Mucosa of descending colon (tissue), 3 donors: ENCODE measurements around the gene NOTCH4. TPM values are rescaled to one million over a fixed set of nuclear protein-coding genes. Genes with fewer than 3 reads are reported as not detected.

Source experiments
- ATAC-seq: fragments of 200-7000 bp; cut with Tn5 transposase; one replicate; pipeline ENCODE4 v1.9.1; 2020; ENCODE audit warnings: mild to moderate bottlenecking, moderate library complexity
- DNase-seq, 3 donors: peaks; one replicate each; pipeline ENCODE4 v3.0.0-alpha.2; 2020
- H3K36me3 ChIP-seq: fragments of 200-600 bp; one replicate; pipeline ENCODE4 v1.8.0; 2021; ENCODE audit warnings: low read depth, mild to moderate bottlenecking
- H3K4me1 ChIP-seq: fragments of 200-600 bp; one replicate; pipeline ENCODE4 v1.8.0; 2021; ENCODE audit warnings: low read depth, mild to moderate bottlenecking
- H3K4me3 ChIP-seq: fragments of 200-600 bp; one replicate; pipeline ENCODE4 v1.8.0; 2021; ENCODE audit warnings: mild to moderate bottlenecking
- H3K9me3 ChIP-seq: fragments of 200-600 bp; one replicate; pipeline ENCODE4 v1.8.0; 2021; ENCODE audit warnings: mild to moderate bottlenecking
- intact Hi-C, 2 donors: fragments of 100-400 bp; cut with DNase I in 1 of 2; cut with micrococcal nuclease in 1 of 2; formaldehyde crosslinking; loops; one replicate each; pipeline versions ENCODE4 v1.11.0 to v1.11.1; 2022; cut with DNase I, micrococcal nuclease
- total RNA-seq, 3 donors: library from RNA; stranded (reverse); fragmentation: NEBNext Ultra II Directional in 2 of 3; extraction: Animal tissue kit (Norgen Biotek cat#: 25700) in 2 of 3; gene quantifications; one replicate each; pipeline versions ENCODE4 v1.2.1 to v1.2.4, GENCODE V29; 2021 to 2023
- TF ChIP-seq, protein P1 (sequence below): fragments of 200-600 bp; IDR thresholded peaks from one replicate; pipeline ENCODE4 v1.8.0; 2022; ENCODE audit warnings: antibody characterized with exemption, mild to moderate bottlenecking
- donor health status: DM: no; HTN: no; CAD: no; lungs with moderate emphysema.
- donor health status: DM: no; HTN: no; CAD: no.
- donor health status: DM: no; HTN: yes; CAD: no.

Gene NOTCH4
- total RNA-seq, 3 donors from 2014 or later: 1.5 to 10.5 (median 4.0) TPM

DNA sequence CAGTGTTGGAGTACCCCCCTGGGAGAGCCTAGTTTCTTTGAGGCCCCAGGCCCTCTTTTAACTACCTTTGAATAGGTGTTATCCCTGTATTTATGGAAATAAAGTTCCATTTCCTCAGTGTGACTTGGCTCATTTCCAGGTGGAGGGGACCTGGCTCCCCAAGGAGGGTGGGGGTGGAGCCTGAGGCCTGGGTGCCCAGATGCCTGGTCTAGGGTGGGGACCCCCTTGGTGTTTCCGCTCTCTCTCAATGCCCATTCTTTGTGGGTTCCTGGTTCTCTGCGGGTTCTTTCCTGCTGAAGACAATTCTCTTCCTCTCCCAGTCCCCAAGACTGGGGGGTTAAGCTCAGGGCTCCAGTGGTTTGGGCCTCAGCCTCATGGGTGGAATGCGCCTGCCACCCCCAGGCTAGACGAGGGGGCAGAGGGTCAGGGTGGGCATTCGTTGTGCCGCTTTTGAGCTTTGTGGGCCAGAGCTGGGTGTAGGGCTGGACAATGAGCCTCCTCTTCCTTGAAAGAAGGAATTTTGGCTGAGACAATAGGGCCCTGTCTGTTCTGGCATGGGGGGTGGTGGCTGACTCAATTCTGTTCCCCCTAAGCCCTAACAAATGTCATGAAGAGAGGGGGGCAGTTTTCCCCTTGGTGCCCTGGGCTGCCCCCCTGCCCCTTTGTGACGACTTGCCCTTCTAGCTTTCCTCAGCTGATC, 60.2 kb downstream of the NOTCH4 start:
- no peak for DNase-seq
- TF ChIP-seq, protein P1, sequence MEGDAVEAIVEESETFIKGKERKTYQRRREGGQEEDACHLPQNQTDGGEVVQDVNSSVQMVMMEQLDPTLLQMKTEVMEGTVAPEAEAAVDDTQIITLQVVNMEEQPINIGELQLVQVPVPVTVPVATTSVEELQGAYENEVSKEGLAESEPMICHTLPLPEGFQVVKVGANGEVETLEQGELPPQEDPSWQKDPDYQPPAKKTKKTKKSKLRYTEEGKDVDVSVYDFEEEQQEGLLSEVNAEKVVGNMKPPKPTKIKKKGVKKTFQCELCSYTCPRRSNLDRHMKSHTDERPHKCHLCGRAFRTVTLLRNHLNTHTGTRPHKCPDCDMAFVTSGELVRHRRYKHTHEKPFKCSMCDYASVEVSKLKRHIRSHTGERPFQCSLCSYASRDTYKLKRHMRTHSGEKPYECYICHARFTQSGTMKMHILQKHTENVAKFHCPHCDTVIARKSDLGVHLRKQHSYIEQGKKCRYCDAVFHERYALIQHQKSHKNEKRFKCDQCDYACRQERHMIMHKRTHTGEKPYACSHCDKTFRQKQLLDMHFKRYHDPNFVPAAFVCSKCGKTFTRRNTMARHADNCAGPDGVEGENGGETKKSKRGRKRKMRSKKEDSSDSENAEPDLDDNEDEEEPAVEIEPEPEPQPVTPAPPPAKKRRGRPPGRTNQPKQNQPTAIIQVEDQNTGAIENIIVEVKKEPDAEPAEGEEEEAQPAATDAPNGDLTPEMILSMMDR: no peak
- Histone ChIP-seq H3K4me3 (no peak overlapping the region), H3K36me3 (no peaks in the 10 kb centered on the region), H3K4me1 (no peaks in the 10 kb centered on the region), H3K9me3 (no peaks in the 10 kb centered on the region)
- intact Hi-C loops: no loop called here
- ATAC-seq: no peak

DNA sequence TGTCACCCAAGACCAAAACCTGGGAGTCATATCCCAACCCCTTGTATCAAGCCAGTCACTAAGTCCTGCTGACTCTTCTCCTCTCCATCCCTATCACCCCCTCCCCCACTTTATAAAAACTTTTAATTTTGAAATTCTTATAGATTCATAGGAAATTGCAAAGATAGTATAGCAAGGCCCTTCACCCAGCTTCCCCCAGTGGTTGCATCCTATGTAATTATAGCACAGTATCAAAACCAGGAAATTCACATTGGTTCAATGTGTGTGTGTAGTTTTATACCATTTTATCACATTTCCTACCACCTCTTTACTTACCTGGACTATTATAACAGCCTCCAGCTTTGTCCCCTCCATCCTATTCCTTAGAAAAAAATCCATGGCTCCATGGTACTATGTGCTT, 65.8 kb downstream of the NOTCH4 start:
- TF ChIP-seq, protein P1: no peak
- Histone ChIP-seq H3K36me3 (no peaks in the 10 kb centered on the region), H3K9me3 (no peaks in the 10 kb centered on the region), H3K4me3 (no peak overlapping the region), H3K4me1 (peaks cover 22% of the 10 kb centered on the region)
- ATAC-seq (no peak), DNase-seq (no peak)
- intact Hi-C loops: no loop called here

DNA sequence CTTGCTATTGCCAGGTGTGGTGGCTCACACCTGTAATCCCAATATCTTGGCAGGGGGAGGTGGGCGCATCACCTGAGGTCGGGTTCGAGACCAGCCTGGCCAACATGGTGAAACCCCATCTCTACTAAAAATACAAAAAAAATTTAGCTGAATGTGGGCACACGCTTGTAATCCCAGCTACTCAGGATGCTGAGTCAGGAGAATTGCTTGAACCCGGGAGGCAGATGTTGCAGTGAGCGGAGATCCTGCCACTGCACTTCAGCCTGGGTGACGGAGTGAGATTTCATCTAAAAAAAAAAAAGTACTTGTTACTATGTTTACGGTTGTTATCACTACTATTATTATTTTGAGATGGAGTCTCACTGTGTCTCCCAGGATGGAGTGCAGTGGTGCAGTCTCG, 67.0 kb downstream of the NOTCH4 start:
- Histone ChIP-seq H3K9me3 (no peaks in the 10 kb centered on the region), H3K36me3 (no peaks in the 10 kb centered on the region), H3K4me3 (no peak overlapping the region), H3K4me1 (peaks cover 26% of the 10 kb centered on the region)
- ATAC-seq: no peak
- TF ChIP-seq, protein P1: no peak
- intact Hi-C loops: no loop called here
- DNase-seq: no peak

DNA sequence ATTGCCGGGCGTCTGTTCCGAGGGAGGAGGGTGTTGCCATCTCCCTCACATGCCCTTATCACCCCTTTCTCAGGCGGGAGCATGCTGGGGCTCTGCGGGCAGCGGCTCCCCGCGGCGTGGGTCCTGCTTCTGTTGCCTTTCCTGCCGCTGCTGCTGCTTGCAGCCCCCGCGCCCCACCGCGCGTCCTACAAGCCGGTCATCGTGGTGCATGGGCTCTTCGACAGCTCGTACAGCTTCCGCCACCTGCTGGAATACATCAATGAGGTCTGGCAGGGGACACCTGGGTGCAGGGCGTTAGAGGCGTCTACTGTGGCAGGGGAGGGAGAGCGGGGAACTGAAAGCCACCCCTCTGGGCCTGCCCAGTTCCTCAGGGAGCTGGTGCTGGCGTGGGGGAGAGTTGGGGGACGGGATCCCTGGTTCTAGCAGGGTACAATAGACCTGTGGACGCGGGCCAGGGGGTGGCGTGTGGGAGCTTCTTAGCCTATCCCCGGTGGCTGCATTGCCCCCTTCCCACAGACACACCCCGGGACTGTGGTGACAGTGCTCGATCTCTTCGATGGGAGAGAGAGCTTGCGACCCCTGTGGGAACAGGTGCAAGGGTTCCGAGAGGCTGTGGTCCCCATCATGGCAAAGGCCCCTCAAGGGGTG, 69.2 kb downstream of the NOTCH4 start:
- intact Hi-C loops: no loop called here
- peaks cover 26% of the 10 kb centered on the region for H3K4me1 ChIP-seq

DNA sequence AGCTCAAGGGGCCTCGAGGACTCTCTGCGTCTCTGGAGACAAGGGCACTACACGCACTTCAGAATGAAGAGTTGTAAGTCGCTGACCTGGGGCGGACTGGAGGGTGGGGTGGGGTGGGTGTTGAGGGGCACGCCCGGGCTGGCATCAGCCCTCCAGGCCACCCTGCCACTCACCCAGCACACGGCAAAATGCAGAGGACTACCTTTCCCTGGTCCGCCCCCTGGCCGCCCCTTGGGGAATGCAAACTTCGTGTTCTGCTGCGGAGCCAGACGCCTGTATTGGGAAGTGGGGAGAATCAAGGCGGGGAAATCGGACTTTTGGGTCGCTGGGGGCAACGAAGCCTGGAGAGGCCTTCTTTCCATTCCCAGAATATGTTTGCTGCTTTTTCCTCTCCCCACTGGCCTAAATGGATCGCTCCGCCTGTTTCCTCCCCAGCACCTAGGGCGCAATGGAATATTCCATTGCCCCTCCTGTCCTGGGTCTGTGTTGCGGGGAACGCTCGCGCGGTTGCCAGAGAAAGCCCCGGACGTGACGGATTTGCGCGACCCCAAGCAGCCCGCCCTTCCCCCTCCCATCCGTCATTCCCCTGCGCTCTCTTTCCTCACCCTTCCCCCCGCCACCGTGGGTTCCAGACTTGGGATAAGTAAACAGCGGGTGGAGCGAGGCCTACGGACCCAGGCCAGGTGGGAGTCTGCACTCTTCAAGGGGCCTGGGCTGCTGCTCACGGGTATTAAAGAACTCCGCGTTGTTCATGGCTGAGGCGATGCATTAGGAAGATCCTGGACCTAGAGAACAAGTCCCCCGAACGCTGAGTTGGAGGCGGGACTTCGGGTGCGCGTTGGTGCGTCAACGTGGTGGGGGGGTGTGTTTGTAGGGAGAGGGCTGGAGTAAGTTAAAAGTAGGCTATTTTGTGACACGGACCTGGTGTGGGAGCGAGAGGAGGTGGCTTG, 70.0 kb downstream of the NOTCH4 start, which contains the start of gene PPT2:
PPT2 (plus strand) TSS at position 578 of the 950 bp plus-strand sequence. CDS start 454 bp downstream, outside the sequence.
- Histone ChIP-seq H3K4me1 (peaks cover 26% of the 10 kb centered on the region), H3K36me3 (no peaks in the 10 kb centered on the region), H3K9me3 (no peaks in the 10 kb centered on the region), H3K4me3 (peak within 1 kb of the TSS; percentile 42)
- ATAC-seq: peak; percentile 80
- TF ChIP-seq, protein P1: no peak
- DNase-seq: peak; percentile 86 to 89 (median 87)
- intact Hi-C loops: no loop called here

More for the DNA sequence above, 69.2 kb downstream of the NOTCH4 start:
- H3K36me3 ChIP-seq: no peaks in the 10 kb centered on the region
- TF ChIP-seq, protein P1: peak; percentile 16
- peak; percentile 88 for ATAC-seq
- H3K4me3 ChIP-seq: peak overlapping the region; percentile 42
- no peaks in the 10 kb centered on the region for H3K9me3 ChIP-seq
- DNase-seq: peak; percentile 82 to 85 (median 83)
